Activated gamma-delta T cell (primary cell): Measurements from ENCODE around the gene OR2T4.

Experiments used
- DNase-seq: peaks from one replicate; lab custom pipeline; 2025; lab: John Stamatoyannopoulos, UW
- total RNA-seq, 2 donors: gene quantifications; one replicate each; lab custom pipeline; 2026; lab: John Stamatoyannopoulos, UW

The OR2T4 gene
- total RNA-seq = 0 reads per million in 2 donors

- no peak for DNase-seq
Observed at GRCh38 chr1:248361121-248361715, at the start of gene OR2T4. OR2T4 (plus strand) TSS chr1:248361665; CDS start chr1:248361665, 0 bp downstream.

DNA sequence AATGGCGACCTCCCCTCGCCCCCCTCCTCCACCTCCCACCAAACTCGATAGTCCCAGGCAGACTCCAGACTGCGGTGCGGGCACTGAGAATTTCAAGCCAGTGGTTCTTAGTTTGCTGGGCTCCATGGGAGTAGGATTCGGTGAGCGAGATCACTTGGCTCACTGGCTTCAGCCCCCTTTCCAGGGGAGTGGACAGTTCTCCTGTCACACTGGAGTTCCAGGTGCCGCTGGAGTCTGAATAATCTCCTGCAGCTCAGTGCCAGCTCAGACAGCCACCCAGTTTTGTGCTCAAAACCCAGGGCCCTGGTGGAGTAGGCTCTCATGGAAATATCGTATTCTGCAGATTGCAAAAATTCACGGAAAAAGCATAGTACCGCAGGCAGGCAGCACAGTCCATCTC, 44.7 kb upstream of the OR2T4 start:
- DNase-seq = no peak

DNA sequence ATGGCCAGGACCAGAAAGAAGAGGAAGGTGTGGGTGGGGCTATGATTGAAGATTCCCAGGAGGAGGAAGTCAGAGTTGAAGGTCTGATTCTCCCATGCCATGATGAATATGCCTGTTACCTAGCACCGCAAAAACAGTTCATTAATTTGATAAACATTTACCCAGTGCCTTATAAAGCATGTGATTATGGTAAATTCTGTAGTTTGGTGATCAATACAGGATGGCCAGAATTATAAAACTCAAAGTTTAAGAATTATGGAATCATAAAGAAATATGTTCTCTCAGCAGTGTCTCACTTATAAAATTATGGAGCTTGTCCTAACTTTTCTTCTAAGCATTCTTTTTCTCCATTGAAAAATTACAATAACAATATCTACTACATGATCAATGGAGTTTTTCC, 37.0 kb upstream of the OR2T4 start, which contains the start of gene OR2M7:
Gene OR2M7, minus strand, starts transcription at position 101 of the 400 bp plus-strand sequence. Its CDS starts 0 bp downstream, at position 101.
- no peak for DNase-seq

DNA sequence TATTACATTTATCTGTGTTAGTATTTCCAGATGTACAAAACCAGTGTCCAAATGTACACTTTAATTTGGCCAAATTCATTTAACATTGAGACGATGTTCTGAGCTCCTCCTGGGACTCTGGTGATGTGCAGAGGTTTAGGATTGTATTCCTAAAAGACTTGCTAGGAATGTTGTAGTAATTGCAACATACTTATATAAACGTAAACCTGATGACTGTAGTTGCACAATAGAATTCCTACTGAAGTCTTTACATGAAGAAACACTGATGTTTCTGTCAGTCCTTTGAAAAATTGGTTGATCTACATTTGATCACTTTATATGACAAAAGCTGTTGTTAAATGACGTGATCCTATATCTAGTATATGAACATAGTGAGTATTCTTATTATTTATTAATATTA, 18.0 kb upstream of the OR2T4 start:
- DNase-seq = no peak

GRCh38 chr1:248348475-248348874, 13.0 kb upstream of the OR2T4 start, which contains the start of gene OR14C36:
OR14C36 (plus strand) TSS chr1:248348775; CDS start chr1:248348775, 0 bp downstream.
- no peak for DNase-seq

DNA sequence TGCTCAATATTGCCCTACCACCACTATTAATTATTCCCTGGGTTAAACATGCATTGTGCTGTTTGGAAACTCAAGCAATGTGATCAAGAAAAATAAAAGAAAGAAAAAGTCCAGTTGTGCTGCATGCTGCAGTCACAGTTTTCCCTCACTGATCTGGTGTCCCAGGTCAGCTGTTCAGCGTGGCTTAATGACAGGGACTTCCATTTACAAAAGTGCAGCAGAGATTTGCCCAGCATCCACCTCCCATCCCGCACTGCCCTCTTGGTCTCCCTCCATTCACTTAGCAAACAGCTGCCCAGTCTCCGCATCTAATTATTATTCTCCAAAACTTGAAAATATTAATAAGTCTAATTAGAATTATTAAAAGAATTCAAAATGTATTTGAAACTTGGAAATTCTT, 2.0 kb upstream of the OR2T4 start:
- DNase-seq = no peak

- DNase-seq = no peak
Observed at GRCh38 chr1:248366609-248367008, 5.1 kb downstream of the OR2T4 start.

- no peak for DNase-seq
Observed at GRCh38 chr1:248372394-248372793, 10.9 kb downstream of the OR2T4 start.

- DNase-seq = no peak
Observed at GRCh38 chr1:248373761-248374160, 12.3 kb downstream of the OR2T4 start.

DNA sequence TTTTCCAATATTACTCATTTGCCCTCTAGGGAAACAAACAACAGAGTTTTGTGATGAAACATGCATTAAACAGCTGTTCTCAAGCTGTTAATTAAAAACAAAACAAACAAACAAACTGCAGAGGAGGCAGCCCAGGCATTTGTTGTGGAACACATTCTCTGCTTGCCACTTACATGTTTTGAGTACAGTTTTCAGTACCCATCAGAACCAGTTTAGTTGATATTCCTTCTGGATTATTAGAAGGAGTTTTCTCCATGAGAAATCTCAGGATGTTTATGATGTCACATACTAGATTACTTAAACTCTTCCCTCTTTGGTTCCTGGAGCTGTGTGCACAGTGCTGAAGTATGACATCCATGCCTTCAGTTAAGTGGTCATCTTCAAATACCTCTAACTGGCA, 14.0 kb downstream of the OR2T4 start, which contains the start of gene OR2T6:
Gene OR2T6, plus strand, starts transcription at position 301 of the 400 bp plus-strand sequence. CDS start 11,863 bp downstream, outside the sequence.
- DNase-seq = no peak

DNA sequence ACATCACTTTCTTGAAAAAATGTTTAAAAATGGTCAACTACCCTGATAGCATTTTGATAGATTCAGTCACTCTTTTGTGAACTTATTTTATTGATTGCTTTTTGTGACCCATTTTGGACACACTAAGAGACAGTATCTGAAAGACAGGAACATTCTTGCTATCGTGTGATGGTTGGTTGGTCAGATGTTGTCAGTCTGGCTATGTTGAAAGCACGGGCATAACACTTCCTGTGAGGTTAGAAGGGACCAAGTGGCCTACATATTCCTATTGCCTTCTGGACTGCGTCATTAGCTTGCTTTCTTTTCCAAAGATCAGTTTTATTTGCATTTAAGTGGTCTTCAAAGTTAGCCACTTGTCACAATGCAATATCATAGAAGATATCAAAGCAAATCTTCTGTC, 15.5 kb downstream of the OR2T4 start:
- DNase-seq = no peak

- no peak for DNase-seq
Observed at GRCh38 chr1:248380854-248381253, 19.4 kb downstream of the OR2T4 start.

GRCh38 chr1:248388426-248388825, 27.0 kb downstream of the OR2T4 start:
- DNase-seq = no peak

DNA sequence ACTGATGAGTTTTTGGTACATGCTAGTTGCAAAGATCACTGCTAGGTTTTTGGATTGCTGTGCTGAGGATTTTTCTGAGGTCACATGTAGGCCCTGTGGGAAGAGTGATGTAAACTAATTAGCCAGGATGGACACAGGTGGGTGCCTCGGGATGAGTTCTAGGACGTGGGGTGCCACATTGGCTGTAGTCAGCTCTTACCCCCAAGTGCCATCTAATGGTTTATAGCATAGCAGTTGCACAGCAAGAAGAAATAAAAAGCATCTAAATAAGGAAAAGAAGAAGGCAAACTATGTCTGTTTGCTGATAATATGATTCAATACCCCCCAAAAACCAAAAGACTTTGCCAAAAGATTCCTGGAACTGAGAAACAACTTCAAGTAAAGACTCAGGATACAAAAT, 31.6 kb downstream of the OR2T4 start:
- DNase-seq = no peak

DNA sequence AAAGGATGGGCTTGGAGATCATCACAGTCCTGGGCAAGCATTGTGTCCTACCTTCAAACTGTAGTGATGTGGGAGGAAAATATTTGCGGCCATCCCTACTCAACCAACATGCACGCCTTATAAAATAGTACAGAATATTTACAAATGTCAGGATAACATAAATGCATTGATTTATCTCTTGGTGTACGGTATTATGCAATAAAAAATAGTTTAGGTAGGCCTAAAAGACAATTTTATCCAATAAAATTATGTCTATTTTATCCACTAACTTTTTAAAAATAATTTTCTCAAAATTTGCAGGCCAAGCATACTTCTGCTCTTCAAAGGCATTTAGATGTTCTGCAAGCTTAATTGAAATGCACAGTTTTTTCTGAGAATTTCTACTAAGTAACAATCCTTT, 41.3 kb downstream of the OR2T4 start, which contains the start of gene OR2T1:
Gene OR2T1, plus strand, starts transcription at position 301 of the 400 bp plus-strand sequence. CDS start 3,100 bp downstream, outside the sequence.
- DNase-seq = no peak

DNA sequence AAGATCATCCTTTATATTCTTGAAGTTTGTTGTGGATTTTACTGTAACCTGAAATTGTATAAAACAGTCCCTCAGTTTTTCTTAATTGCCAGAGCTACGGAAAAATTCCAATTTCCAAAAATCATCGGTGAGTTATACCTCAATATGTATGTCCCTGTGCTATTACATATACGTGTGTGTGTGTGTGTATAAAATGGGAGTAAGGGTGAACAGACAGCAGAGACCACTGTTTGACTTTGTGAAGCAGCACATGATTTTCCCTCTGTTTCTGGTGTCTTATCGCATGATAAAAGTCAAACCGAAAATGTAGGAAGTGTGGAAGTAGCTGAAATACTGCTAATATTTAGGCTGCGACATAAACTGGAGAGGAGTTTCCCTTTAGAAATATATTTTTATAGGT, 42.6 kb downstream of the OR2T4 start:
- DNase-seq = no peak

GRCh38 chr1:248406721-248407692, 45.5 kb downstream of the OR2T4 start:
- no peak for DNase-seq
